ENCODE results near the gene DNA2.
"Not testable (repeated sequence)": the region's sequence is repeated elsewhere in the genome, so short reads cannot be mapped to it uniquely, and the experiment has no call there.

DNA2 gene

DNA sequence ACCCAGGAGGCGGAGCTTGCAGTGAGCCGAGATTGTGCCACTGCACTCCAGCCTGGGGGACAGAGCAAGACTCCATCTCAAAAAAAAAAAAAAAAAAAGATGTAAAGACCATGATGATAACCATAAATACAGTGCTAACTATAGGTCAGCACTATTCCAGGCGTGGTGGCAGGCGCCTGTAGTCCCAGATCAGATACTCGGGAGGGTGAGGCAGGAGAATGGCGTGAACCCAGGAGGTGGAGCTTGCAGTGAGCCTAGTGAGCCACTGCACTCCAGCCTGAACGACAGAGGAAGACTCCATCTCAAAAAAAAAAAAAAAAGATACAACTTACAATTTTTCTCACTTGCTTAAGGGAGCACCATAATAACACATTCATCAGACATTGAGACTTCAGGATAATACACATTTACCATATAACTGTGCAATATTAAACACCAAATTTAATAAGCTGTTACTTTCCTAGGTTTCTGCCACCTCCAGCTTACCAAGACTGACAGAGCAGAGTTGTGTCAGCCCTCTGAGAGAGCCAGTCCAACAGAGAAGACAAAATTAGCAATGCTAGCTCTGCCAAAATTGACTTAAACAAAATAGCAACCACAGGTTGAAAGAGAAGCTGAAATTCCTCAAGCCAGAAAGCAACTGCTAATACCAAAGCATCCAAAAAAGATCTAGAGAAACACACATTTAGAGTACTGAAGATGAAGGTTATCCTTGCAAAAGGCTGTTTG lies 8.2 kb downstream of the DNA2 start:
- DNase-seq (ENCODE audit: low read depth in 1 of 2, low spot score in 1 of 2) = no peak
- Histone ChIP-seq H3K4me3 (replicated peaks; ENCODE audit: insufficient read depth, low read length) (no peak overlapping the region), H3K27ac (replicated peaks) (no peak overlapping the region), H3K27me3 (ENCODE audit: insufficient read depth, poor library complexity, severe bottlenecking) (no peaks in the 10 kb centered on the region)
- TF ChIP-seq, protein P1, sequence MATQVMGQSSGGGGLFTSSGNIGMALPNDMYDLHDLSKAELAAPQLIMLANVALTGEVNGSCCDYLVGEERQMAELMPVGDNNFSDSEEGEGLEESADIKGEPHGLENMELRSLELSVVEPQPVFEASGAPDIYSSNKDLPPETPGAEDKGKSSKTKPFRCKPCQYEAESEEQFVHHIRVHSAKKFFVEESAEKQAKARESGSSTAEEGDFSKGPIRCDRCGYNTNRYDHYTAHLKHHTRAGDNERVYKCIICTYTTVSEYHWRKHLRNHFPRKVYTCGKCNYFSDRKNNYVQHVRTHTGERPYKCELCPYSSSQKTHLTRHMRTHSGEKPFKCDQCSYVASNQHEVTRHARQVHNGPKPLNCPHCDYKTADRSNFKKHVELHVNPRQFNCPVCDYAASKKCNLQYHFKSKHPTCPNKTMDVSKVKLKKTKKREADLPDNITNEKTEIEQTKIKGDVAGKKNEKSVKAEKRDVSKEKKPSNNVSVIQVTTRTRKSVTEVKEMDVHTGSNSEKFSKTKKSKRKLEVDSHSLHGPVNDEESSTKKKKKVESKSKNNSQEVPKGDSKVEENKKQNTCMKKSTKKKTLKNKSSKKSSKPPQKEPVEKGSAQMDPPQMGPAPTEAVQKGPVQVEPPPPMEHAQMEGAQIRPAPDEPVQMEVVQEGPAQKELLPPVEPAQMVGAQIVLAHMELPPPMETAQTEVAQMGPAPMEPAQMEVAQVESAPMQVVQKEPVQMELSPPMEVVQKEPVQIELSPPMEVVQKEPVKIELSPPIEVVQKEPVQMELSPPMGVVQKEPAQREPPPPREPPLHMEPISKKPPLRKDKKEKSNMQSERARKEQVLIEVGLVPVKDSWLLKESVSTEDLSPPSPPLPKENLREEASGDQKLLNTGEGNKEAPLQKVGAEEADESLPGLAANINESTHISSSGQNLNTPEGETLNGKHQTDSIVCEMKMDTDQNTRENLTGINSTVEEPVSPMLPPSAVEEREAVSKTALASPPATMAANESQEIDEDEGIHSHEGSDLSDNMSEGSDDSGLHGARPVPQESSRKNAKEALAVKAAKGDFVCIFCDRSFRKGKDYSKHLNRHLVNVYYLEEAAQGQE (IDR thresholded peaks at IDR 0.05; ENCODE audit: insufficient replicate concordance, low read depth) = no peak
- TF ChIP-seq GABPA (IDR thresholded peaks at IDR 0.05; ENCODE audit: low read depth) = no peak
- TF ChIP-seq, protein P2, sequence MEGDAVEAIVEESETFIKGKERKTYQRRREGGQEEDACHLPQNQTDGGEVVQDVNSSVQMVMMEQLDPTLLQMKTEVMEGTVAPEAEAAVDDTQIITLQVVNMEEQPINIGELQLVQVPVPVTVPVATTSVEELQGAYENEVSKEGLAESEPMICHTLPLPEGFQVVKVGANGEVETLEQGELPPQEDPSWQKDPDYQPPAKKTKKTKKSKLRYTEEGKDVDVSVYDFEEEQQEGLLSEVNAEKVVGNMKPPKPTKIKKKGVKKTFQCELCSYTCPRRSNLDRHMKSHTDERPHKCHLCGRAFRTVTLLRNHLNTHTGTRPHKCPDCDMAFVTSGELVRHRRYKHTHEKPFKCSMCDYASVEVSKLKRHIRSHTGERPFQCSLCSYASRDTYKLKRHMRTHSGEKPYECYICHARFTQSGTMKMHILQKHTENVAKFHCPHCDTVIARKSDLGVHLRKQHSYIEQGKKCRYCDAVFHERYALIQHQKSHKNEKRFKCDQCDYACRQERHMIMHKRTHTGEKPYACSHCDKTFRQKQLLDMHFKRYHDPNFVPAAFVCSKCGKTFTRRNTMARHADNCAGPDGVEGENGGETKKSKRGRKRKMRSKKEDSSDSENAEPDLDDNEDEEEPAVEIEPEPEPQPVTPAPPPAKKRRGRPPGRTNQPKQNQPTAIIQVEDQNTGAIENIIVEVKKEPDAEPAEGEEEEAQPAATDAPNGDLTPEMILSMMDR (IDR thresholded peaks at IDR 0.05; ENCODE audit: insufficient read depth, low read length) = no peak
- TF ChIP-seq SPI1 (IDR thresholded peaks at IDR 0.05; ENCODE audit: borderline replicate concordance, low read depth) = no peak
- TF ChIP-seq POLR2AphosphoS5 (IDR thresholded peaks at IDR 0.05; ENCODE audit: low read depth) = no peak

DNA sequence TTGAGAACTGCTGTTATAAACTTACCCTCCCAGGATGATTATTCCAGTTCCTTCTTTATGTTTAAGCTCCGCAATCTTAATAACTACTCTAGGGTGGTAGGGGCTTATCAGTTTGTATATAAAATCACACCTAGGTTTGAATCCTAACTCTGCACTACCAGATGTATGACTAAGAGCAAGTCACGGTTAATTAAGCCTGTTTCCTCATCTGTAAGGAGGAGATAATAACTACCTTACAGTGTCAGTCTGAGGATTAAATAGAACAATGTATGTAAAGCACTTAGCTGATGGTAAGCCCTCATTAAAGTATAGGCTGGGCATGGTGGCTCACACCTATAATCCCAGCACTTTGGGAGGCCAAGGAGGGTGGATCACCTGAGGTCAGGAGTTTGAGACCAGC lies 9.2 kb downstream of the DNA2 start:
- no peaks in the 10 kb centered on the region for H3K27me3 ChIP-seq (ENCODE audit: insufficient read depth, poor library complexity, severe bottlenecking)
- no peak overlapping the region for H3K4me3 ChIP-seq (replicated peaks; ENCODE audit: insufficient read depth, low read length)
- no peak for DNase-seq (ENCODE audit: low read depth in 1 of 2, low spot score in 1 of 2)
- TF ChIP-seq POLR2AphosphoS5 (IDR thresholded peaks at IDR 0.05; ENCODE audit: low read depth) (no peak), SPI1 (IDR thresholded peaks at IDR 0.05; ENCODE audit: borderline replicate concordance, low read depth) (no peak), GABPA (IDR thresholded peaks at IDR 0.05; ENCODE audit: low read depth) (no peak)
- TF ChIP-seq, protein P1 (IDR thresholded peaks at IDR 0.05; ENCODE audit: insufficient replicate concordance, low read depth) = no peak
- TF ChIP-seq, protein P2 (IDR thresholded peaks at IDR 0.05; ENCODE audit: insufficient read depth, low read length) = no peak
- no peak overlapping the region for H3K27ac ChIP-seq (replicated peaks)

DNA sequence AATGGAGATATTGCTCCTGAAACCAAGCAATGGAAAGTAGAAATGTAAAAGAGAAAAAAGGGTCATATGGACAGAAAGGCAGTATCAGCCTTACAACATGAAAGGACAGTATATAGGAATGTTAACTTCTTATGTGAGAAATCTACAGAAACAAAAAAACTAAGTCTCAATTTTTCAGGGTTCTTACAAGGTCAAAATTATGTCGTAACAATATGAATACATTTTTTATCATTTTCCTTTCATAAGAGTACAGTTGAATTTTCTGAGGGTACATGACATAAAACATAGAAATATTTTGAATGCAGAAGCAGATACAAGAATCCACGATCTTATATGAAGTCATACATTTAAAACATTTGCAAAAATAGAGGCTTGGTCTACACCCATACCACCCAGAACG lies 10.7 kb downstream of the DNA2 start:
- DNase-seq (ENCODE audit: low read depth in 1 of 2, low spot score in 1 of 2) = no peak
- H3K27me3 ChIP-seq (ENCODE audit: insufficient read depth, poor library complexity, severe bottlenecking) = no peaks in the 10 kb centered on the region
- H3K27ac ChIP-seq (replicated peaks) = no peak overlapping the region
- H3K4me3 ChIP-seq (replicated peaks; ENCODE audit: insufficient read depth, low read length) = no peak overlapping the region
- TF ChIP-seq, protein P1 (IDR thresholded peaks at IDR 0.05; ENCODE audit: insufficient replicate concordance, low read depth) = no peak
- TF ChIP-seq GABPA (IDR thresholded peaks at IDR 0.05; ENCODE audit: low read depth) (no peak), SPI1 (IDR thresholded peaks at IDR 0.05; ENCODE audit: borderline replicate concordance, low read depth) (no peak), POLR2AphosphoS5 (IDR thresholded peaks at IDR 0.05; ENCODE audit: low read depth) (no peak)
- TF ChIP-seq, protein P2 (IDR thresholded peaks at IDR 0.05; ENCODE audit: insufficient read depth, low read length) = no peak

DNA sequence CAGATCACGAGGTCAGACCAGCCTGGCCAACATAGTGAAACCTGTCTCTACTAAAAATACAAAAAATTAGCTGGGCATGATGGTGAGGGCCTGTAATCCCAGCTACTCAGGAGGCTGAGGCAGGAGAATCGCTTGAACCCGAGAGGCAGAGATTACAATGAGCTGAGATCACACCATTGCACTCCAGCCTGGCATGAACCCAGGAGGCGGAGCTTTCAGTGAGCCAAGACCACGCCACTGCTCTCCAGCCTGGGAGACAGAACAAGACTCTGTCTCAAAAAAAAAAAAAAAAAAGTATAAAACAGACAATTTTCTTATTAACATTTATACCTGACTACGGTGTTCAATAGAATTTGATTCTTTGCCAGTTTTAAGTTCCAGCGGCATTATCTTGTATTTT lies 22.1 kb downstream of the DNA2 start:
- DNase-seq (ENCODE audit: low read depth in 1 of 2, low spot score in 1 of 2); H3K27me3 ChIP-seq (ENCODE audit: insufficient read depth, poor library complexity, severe bottlenecking); H3K27ac ChIP-seq (replicated peaks); H3K4me3 ChIP-seq (replicated peaks; ENCODE audit: insufficient read depth, low read length): not testable (repeated sequence)

Data from HL-60 (cell line).